Activated CD4-positive, alpha-beta T cell treated with anti-CD3 and anti-CD28 coated beads for 4 hours (primary cell): ENCODE measurements around the gene MAP6D1.

Source experiments
- DNase-seq, 2 donors: peaks; one replicate each; pipeline ENCODE4 v3.0.0-alpha.2; 2020

The MAP6D1 gene

GRCh38 chr3:183822631-183823030, 2.7 kb downstream of the MAP6D1 start:
- no peak for DNase-seq

DNA sequence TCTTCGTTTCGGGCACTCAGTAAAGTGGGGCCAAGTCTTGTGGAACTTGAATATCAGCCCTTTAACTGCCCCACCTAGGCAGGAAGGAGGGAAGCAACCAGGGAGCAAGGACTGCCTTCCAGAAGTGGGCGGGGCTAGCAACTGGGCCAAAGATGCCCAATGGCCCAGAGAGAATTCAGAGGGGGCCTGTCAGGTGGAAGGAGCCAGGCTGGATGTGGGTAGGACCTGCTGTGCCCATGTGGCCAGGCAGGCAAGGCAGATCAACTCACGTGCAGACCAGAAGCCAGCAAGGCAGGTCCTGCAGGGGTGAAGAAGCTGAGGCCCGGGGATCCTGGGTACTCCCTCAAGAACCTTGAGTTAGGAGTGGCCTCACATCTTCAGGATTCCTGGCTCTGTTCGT, 5.5 kb downstream of the MAP6D1 start:
- no peak for DNase-seq

DNA sequence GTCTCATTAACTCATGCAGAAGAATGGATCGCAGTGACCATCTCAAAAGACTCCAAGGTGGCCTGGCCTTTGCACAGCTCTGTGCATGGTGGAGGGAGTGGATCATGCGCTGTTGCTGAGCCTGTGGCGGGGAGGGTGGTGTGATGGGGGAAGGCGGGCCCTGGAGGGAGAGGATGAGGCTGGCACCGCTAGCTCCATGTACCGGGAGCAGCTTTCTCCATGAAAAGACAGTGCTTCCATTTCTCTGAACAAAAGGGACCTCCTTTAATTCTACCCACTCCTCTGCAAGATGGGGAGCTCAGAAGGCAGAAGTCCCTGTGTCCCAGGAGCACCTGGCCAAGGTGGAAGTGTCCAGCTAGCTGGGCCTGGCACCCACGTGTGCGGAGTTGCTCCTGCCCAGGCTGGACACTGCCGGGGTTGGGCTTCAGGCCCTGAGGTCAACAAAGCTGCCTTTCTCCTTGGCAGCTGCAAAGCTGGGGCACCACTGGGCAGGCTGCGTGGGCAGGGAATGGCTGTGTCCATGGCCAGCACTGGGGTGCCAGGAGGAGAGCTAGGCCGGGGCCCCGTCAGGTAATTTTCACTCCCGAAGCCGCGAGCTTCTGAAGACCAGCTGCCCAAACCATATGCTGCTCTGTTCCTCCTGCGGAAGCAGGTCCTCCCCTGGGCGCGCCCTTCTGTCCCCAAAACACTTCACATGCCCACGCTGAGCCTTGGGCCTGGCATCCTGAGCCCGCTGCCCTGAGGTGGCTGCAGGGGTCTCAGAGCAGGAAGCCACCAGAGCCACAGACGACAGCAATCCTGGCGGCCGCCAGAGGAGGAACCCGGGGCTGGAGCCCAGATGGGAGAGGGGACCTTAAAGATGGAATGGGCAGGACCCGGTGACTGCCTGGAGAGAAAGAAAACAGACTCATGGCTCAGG, 6.4 kb downstream of the MAP6D1 start:
- DNase-seq: no peak

DNA sequence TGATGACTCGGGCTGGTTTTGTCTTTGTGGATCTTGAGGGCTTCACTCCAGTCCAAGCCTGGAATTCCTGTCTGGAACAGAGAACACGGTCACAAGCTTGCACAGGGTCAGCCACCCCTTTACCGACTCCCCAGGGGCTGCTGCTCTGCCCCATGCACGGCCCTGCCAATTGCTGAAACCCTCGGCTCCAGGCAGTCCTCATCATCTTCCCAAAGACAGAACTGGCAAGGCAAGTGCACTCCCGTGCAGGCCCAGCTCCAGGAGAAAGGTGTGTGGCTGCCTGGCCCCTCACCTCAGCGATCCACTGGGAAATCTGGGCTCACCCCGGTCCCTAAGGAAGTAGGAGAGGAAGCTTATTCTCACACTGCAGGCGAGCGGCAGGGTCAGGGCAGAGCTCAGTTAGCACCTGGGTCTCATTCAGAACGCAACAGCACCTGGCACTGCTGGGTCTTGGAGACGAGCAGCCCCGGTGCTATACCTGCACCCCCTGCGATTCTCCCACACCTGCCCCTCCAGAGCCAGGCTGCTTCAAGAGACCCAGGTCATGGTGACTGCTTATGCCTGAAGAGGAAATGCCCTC, 7.2 kb downstream of the MAP6D1 start:
- DNase-seq: no peak

GRCh38 chr3:183817639-183818038, 7.7 kb downstream of the MAP6D1 start:
- no peak for DNase-seq

GRCh38 chr3:183816681-183817510, 8.5 kb downstream of the MAP6D1 start:
- no peak for DNase-seq

DNA sequence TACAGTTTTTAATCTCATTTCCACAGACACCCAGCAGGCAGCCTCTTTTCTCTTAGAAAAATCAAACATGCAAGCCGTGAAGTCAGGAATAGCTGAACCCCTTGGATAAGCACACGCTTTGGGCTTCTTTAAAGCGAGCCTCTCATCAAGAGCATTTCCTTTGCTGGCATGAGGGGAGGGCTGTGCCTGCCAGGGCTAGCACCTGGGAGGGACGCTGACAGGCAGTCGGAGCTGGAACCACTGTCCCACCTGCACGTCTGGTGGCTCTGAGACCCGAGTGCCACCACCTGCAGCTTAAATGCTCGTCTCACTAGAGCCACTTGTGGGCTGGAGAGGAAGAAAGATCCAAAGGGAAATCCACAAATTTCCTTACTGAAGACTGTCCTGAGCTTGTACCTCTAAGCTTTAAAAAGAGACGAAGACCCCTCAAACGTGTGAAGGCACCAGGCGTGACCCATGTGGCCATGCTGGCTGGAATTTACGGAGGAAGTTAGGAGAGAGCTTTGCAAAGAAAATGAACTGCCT, 9.4 kb downstream of the MAP6D1 start:
- DNase-seq: no peak

DNA sequence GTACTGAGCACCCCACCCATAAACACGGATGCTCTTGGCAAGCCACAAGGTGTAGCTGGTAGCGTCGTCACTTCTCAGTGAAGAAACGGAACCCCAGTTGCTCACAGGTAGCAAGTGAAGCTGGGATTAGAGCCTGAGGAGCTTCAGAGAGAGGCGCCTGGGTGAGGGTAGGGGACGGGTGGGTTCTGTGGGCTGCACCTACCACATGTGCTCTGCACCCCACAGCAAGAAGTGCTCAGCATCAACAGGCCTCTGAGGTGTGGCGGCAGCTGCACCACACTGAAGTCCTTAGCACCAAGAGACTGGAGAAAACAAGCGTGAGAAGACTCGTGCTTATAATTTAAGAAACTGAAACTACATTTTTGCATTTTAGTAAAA, 9.8 kb downstream of the MAP6D1 start:
- DNase-seq: no peak

- DNase-seq: no peak
Observed at GRCh38 chr3:183814240-183814639, 11.1 kb downstream of the MAP6D1 start.

GRCh38 chr3:183812761-183813445, 12.5 kb downstream of the MAP6D1 start:
- DNase-seq: no peak

GRCh38 chr3:183811638-183812037, 13.7 kb downstream of the MAP6D1 start:
- DNase-seq: no peak

- no peak for DNase-seq
Observed at GRCh38 chr3:183810643-183811594, 14.5 kb downstream of the MAP6D1 start.

- no peak for DNase-seq
Observed at GRCh38 chr3:183809270-183809669, 16.1 kb downstream of the MAP6D1 start.

GRCh38 chr3:183808355-183808754, 17.0 kb downstream of the MAP6D1 start:
- no peak for DNase-seq

GRCh38 chr3:183807881-183808280, 17.5 kb downstream of the MAP6D1 start:
- DNase-seq: no peak

GRCh38 chr3:183807209-183807728, 18.1 kb downstream of the MAP6D1 start:
- DNase-seq: no peak

GRCh38 chr3:183802989-183803388, 22.4 kb downstream of the MAP6D1 start:
- DNase-seq: no peak

GRCh38 chr3:183801601-183802000, 23.8 kb downstream of the MAP6D1 start:
- DNase-seq: no peak

DNA sequence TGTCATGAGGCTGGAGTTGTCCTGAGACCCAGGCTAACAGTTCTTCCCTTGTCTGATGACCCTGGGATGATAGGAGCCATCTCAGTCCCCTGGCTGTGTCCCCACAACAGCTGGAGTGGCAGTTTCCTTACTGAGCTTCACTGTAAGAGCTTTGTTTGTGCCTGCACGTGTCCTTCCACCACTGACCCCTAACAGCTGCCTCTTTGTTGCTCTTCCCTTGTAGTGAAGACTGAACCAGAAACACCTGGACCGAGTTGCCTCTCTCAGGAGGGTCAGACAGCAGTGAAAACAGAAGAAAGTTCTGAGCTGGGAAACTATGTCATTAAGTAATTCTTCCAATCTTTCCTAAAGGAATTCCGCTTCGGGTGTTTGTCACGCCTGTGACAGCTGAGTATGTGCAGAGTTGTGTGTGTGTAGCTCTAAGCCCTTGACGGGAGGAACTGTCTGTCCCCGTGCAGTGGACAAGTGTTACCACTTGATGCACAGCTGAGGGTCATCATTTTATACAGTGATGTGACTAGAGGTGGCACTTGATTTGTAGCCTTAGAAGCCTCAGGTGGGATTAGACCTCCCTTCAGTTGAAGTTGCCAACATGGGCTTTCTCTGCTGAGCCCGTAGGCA, 25.0 kb downstream of the MAP6D1 start:
- no peak for DNase-seq

DNA sequence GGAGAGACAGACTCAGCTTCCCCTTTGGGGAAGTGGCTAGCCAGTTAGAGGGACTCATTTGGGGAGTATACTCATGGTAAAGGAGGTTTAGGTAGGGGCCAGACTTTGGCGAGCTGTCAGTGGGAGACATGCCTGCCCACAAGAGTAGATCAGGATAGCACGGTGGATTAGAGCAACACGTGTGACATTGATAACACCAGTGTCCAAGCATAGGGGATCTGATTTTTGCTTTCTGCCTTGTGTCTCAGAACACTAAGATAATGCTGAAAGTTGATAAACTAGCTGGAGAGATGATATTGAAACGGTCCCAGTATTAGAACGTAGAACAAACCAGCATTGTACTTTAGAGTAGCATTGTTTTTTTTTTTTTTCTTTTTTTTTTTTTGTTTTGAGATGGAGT, 25.9 kb downstream of the MAP6D1 start:
- no peak for DNase-seq

GRCh38 chr3:183797996-183798395, 27.4 kb downstream of the MAP6D1 start:
- no peak for DNase-seq
